Smooth muscle cell (in vitro differentiated cells): ENCODE results near the gene POLR2I. TPM values are rescaled to one million over a fixed set of nuclear protein-coding genes. Genes with fewer than 3 reads are reported as not detected.
A peak's percentile ranks its signal among the peaks of the same experiment; 100 is the strongest.

ENCODE experiments used
- DNase-seq: peaks from one replicate; lab custom pipeline; 2025; ENCODE audit not compliant: unreplicated experiment; lab: John Stamatoyannopoulos, UW
- H2AFZ ChIP-seq: fragments of 200-600 bp; sonication (generic); 2 replicates; pipeline ENCODE4 v1.6.0; 2016; ENCODE audit warnings: antibody characterized with exemption, low read depth, mild to moderate bottlenecking
- H3F3A ChIP-seq: fragments of 200-600 bp; sonication (generic); 2 replicates; pipeline ENCODE4 v1.6.0; 2017; ENCODE audit warnings: antibody characterized with exemption, low read depth
- H3K27ac ChIP-seq: fragments of 200-600 bp; sonication (generic); 2 replicates; pipeline ENCODE4 v1.5.1; 2016; ENCODE audit warnings: low read depth, mild to moderate bottlenecking
- H3K27me3 ChIP-seq: fragments of 200-600 bp; sonication (generic); 2 replicates; pipeline ENCODE4 v1.6.1; 2016; ENCODE audit warnings: low read depth, mild to moderate bottlenecking
- H3K36me3 ChIP-seq: fragments of 200-600 bp; sonication (generic); 2 replicates; pipeline ENCODE4 v1.5.1; 2016; ENCODE audit warnings: low read depth
- H3K4me1 ChIP-seq: fragments of 200-600 bp; sonication (generic); 2 replicates; pipeline ENCODE4 v1.5.1; 2016; ENCODE audit warnings: low read depth
- H3K4me2 ChIP-seq: fragments of 200-600 bp; sonication (generic); 2 replicates; pipeline ENCODE4 v1.6.0; 2016; ENCODE audit warnings: mild to moderate bottlenecking
- H3K4me3 ChIP-seq: fragments of 200-600 bp; sonication (generic); 2 replicates; pipeline ENCODE4 v1.5.1; 2016; ENCODE audit warnings: mild to moderate bottlenecking
- H3K79me2 ChIP-seq: fragments of 200-600 bp; sonication (generic); 2 replicates; pipeline ENCODE4 v1.6.0; 2016; ENCODE audit warnings: low read depth, mild to moderate bottlenecking
- H3K9ac ChIP-seq: fragments of 200-600 bp; sonication (generic); 2 replicates; pipeline ENCODE4 v1.6.0; 2016; ENCODE audit warnings: low read depth
- H3K9me3 ChIP-seq: fragments of 200-600 bp; sonication (generic); replicated peaks from 2 replicates; pipeline ENCODE4 v1.5.1; 2016; ENCODE audit warnings: low read depth
- H4K20me1 ChIP-seq: fragments of 200-600 bp; sonication (generic); 2 replicates; pipeline ENCODE4 v1.6.0; 2016; ENCODE audit warnings: low read depth
- CTCF ChIP-seq: fragments of 200-600 bp; sonication (generic); IDR thresholded peaks from 2 replicates; pipeline ENCODE4 v1.5.1; 2017; ENCODE audit warnings: borderline replicate concordance, mild to moderate bottlenecking, antibody characterized with exemption; ENCODE audit not compliant: insufficient read depth, poor library complexity, severe bottlenecking
- WGBS: methylation state at CpG from one replicate; pipeline ENCODE4 v1.1.7; 2016; ENCODE audit warnings: low lambda C conversion rate; 5-methylcytosine and 5-hydroxymethylcytosine counted together
- polyA plus RNA-seq: library from polyadenylated mRNA; unstranded; fragments of >200 nt; fragmentation: Nextera tagmentation; extraction: Ambion mirVana; gene quantifications from 2 replicates; pipeline ENCODE4 v1.2.1, GENCODE V29; 2016
- total RNA-seq: library from RNA; depleted of rRNA; stranded (reverse); fragments of >200 nt; gene quantifications from 2 replicates; pipeline ENCODE4 v1.2.3, GENCODE V29; 2014

The POLR2I gene
- total and polyA plus RNA-seq, 2 experiments from 2014 or later = 102 to 132 TPM

DNA sequence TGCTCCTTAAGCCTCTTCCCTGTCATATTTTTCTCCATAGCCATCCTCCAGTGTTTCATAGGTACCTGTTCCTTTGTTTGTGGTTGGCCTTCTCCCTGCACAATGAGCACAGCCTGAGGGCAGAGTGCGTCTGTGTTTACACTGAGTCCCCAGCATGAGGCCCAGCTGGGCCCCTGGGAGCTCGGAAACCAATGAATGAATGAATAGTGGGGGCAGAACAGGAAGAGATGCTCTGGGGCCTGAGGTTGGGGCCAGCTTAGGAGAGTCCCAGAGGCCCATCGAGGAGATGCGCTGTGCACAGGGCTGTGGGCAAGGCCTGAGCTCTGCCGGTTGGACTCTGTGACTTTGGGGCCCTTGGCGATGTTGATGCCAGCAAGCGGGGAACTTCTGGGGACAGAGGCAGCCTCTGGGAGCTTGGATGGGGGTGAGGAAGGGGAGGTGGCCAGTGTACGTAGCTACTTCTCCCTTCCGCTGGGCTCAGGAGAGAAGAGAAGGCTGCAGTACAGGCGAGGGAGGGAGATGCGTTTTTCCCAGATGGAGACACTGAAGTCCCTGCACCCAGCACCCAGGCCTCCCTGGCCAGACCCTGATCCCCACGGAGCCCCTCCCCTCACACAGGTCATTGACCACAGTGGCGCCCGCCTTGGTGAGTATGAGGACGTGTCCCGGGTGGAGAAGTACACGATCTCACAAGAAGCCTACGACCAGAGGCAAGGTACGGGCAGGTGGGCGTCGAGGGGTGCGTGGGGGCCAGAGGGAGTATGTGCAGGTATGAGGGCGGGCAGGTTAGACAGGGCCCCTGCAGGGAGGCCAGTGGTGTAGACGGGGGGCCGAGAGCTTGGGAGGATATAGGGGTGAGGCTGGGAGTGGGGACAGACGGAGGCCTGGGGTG, 5.7 kb upstream of the POLR2I start:
- H3K9ac ChIP-seq = no peak overlapping the region
- no peak for DNase-seq
- H3K9me3 ChIP-seq = no peaks in the 10 kb centered on the region

DNA sequence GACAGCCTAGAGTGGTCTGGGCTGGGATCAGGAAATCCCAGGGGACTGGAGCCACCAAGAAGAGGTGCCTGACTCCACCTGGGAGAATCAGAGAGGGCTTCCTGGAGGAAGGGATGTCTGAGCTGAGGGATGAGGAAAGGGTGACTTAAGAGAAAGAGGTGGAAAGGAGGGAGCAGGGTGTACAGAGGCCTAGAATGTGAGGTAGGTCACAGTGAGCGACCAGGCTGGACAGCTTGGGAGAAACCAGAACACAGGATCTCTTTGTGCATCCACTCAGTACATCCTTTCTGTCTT, 1.6 kb upstream of the POLR2I start:
- no peaks in the 10 kb centered on the region for H3K9me3 ChIP-seq
- no peak overlapping the region for H3K27ac ChIP-seq
- 94% methylated on average over 1 of the region's 1 CpG for WGBS
- H3K9ac ChIP-seq = no peak overlapping the region
- H3F3A ChIP-seq = no peaks in the 10 kb centered on the region
- DNase-seq = no peak
- peaks cover 18% of the 10 kb centered on the region for H3K79me2 ChIP-seq
- TF ChIP-seq CTCF = no peak
- peaks cover 8% of the 10 kb centered on the region for H4K20me1 ChIP-seq
- H3K4me1 ChIP-seq = peaks cover 6% of the 10 kb centered on the region
- no peak overlapping the region for H2AFZ ChIP-seq
- H3K4me2 ChIP-seq = peak overlapping the region; percentile 88
- H3K27me3 ChIP-seq = no peaks in the 10 kb centered on the region
- H3K36me3 ChIP-seq = no peaks in the 10 kb centered on the region
- peak overlapping the region; percentile 70 for H3K4me3 ChIP-seq

More for the DNA sequence above, 5.7 kb upstream of the POLR2I start:
- WGBS = 90% methylated on average over 23 of the region's 26 CpGs
- H2AFZ ChIP-seq = no peak overlapping the region
- H3K36me3 ChIP-seq = no peaks in the 10 kb centered on the region
- H4K20me1 ChIP-seq = peaks cover 8% of the 10 kb centered on the region
- H3K27ac ChIP-seq = no peak overlapping the region
- H3K4me3 ChIP-seq = no peak overlapping the region
- no peaks in the 10 kb centered on the region for H3K27me3 ChIP-seq
- peaks cover 6% of the 10 kb centered on the region for H3K4me1 ChIP-seq
- no peak for TF ChIP-seq CTCF
- H3F3A ChIP-seq = no peaks in the 10 kb centered on the region
- H3K4me2 ChIP-seq = no peak overlapping the region
- H3K79me2 ChIP-seq = peaks cover 18% of the 10 kb centered on the region

- Histone ChIP-seq H3K27me3 (no peaks in the 10 kb centered on the region), H3K9ac (peak within 1 kb of the TSS; percentile 70), H3F3A (no peaks in the 10 kb centered on the region), H3K27ac (peak within 1 kb of the TSS; percentile 13), H3K4me1 (peaks cover 6% of the 10 kb centered on the region), H3K4me3 (peak within 1 kb of the TSS; percentile 70), H3K9me3 (no peaks in the 10 kb centered on the region), H3K79me2 (peaks cover 18% of the 10 kb centered on the region), H3K36me3 (no peaks in the 10 kb centered on the region), H3K4me2 (peak within 1 kb of the TSS; percentile 97), H4K20me1 (peaks cover 8% of the 10 kb centered on the region), H2AFZ (peak within 1 kb of the TSS; percentile 46)
- 5% methylated on average over 50 of the region's 59 CpGs for WGBS
- DNase-seq = peak; percentile 92
- TF ChIP-seq CTCF = no peak
These were observed 1.0 kb upstream of the POLR2I start, which contains the start of gene TBCB for GRCh38 chr19:36115453-36116343. TSS of gene TBCB (plus strand) at chr19:36115468. CDS start at chr19:36115561, 93 bp downstream.
